H1 (cell line): ENCODE measurements around the gene CRLF3. TPM values are rescaled to one million over a fixed set of nuclear protein-coding genes. Genes with fewer than 3 reads are reported as not detected.

Experiments used
- MAFK ChIP-seq: IDR thresholded peaks from 2 replicates; pipeline ENCODE4 v1.6.1; 2012; ENCODE audit warnings: low read depth, mild to moderate bottlenecking, improper control_type of control experiment, low read length
- RXRA ChIP-seq: IDR thresholded peaks from 2 replicates; pipeline ENCODE4 v1.6.1; 2011; ENCODE audit warnings: low read depth, mild to moderate bottlenecking, low read length, moderate library complexity; ENCODE audit not compliant: insufficient read depth
- SP2 ChIP-seq: IDR thresholded peaks from 2 replicates; pipeline ENCODE4 v1.6.1; 2012; ENCODE audit warnings: mild to moderate bottlenecking, low read length, inconsistent platforms
- TAF1 ChIP-seq: IDR thresholded peaks from 2 replicates; pipeline ENCODE4 v1.6.1; 2011; ENCODE audit warnings: mild to moderate bottlenecking, low read depth, low read length
- TEAD4 ChIP-seq: IDR thresholded peaks from 2 replicates; pipeline ENCODE4 v1.6.1; 2012; ENCODE audit warnings: low read depth, low read length, inconsistent platforms, mixed read lengths
- polyA plus RNA-seq, 7 experiments: library from polyadenylated mRNA; depleted of rRNA in 3 of 7; stranded (reverse) in 5 of 7; unstranded in 2 of 7; fragments of >200 nt in 5 of 7; fragments of 200-250 nt in 2 of 7; gene quantifications; 1 replicate in 5 of 7; 2 replicates in 1 of 7; 4 replicates in 1 of 7; pipeline versions ENCODE4 v1.2.1 to v1.2.3, GENCODE V29; 2011 to 2013; ENCODE audit warnings: missing spikeins in 2 of 7, mixed read lengths in 2 of 7
- total RNA-seq: library from RNA; stranded (reverse); fragmentation: NEBNext Ultra II Directional; extraction: Animal tissue kit (Norgen Biotek cat#: 25700); gene quantifications from 2 replicates; pipeline ENCODE4 v1.2.1, GENCODE V29; 2021
- TF ChIP-seq, protein P1 (sequence below): fragments of 300-600 bp; sonication (generic); IDR thresholded peaks from 2 replicates; pipeline ENCODE4 v1.7.1; 2012; ENCODE audit warnings: low read length, moderate library complexity, mild to moderate bottlenecking, inconsistent platforms; ENCODE audit not compliant: insufficient replicate concordance

CRLF3 gene
- total and polyA plus RNA-seq, 2 of the 8 experiments (the other 6 are each of a cell fraction or from before 2014, with no cell fraction given), result 12.7 to 22.7 TPM

DNA sequence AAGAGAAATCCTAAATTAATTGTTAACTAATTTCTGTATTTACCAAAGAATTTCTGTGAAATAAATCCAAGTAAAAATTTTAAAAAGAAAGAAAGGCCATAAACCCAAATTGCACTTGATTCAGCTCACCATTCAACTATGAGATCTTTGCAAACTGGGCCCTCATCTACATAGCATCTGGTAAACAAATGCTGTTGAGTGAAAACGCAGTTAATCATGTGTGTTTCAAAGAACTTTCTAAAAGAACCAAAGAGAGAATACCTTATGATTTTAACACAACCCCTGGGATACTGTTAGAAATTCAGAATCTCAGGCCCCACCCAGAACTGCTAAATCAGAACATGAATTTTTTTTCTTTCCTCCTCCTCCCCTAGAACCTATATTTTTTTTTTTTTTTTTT is 16.6 kb downstream of the CRLF3 start (continued):
- TF ChIP-seq, protein P1, sequence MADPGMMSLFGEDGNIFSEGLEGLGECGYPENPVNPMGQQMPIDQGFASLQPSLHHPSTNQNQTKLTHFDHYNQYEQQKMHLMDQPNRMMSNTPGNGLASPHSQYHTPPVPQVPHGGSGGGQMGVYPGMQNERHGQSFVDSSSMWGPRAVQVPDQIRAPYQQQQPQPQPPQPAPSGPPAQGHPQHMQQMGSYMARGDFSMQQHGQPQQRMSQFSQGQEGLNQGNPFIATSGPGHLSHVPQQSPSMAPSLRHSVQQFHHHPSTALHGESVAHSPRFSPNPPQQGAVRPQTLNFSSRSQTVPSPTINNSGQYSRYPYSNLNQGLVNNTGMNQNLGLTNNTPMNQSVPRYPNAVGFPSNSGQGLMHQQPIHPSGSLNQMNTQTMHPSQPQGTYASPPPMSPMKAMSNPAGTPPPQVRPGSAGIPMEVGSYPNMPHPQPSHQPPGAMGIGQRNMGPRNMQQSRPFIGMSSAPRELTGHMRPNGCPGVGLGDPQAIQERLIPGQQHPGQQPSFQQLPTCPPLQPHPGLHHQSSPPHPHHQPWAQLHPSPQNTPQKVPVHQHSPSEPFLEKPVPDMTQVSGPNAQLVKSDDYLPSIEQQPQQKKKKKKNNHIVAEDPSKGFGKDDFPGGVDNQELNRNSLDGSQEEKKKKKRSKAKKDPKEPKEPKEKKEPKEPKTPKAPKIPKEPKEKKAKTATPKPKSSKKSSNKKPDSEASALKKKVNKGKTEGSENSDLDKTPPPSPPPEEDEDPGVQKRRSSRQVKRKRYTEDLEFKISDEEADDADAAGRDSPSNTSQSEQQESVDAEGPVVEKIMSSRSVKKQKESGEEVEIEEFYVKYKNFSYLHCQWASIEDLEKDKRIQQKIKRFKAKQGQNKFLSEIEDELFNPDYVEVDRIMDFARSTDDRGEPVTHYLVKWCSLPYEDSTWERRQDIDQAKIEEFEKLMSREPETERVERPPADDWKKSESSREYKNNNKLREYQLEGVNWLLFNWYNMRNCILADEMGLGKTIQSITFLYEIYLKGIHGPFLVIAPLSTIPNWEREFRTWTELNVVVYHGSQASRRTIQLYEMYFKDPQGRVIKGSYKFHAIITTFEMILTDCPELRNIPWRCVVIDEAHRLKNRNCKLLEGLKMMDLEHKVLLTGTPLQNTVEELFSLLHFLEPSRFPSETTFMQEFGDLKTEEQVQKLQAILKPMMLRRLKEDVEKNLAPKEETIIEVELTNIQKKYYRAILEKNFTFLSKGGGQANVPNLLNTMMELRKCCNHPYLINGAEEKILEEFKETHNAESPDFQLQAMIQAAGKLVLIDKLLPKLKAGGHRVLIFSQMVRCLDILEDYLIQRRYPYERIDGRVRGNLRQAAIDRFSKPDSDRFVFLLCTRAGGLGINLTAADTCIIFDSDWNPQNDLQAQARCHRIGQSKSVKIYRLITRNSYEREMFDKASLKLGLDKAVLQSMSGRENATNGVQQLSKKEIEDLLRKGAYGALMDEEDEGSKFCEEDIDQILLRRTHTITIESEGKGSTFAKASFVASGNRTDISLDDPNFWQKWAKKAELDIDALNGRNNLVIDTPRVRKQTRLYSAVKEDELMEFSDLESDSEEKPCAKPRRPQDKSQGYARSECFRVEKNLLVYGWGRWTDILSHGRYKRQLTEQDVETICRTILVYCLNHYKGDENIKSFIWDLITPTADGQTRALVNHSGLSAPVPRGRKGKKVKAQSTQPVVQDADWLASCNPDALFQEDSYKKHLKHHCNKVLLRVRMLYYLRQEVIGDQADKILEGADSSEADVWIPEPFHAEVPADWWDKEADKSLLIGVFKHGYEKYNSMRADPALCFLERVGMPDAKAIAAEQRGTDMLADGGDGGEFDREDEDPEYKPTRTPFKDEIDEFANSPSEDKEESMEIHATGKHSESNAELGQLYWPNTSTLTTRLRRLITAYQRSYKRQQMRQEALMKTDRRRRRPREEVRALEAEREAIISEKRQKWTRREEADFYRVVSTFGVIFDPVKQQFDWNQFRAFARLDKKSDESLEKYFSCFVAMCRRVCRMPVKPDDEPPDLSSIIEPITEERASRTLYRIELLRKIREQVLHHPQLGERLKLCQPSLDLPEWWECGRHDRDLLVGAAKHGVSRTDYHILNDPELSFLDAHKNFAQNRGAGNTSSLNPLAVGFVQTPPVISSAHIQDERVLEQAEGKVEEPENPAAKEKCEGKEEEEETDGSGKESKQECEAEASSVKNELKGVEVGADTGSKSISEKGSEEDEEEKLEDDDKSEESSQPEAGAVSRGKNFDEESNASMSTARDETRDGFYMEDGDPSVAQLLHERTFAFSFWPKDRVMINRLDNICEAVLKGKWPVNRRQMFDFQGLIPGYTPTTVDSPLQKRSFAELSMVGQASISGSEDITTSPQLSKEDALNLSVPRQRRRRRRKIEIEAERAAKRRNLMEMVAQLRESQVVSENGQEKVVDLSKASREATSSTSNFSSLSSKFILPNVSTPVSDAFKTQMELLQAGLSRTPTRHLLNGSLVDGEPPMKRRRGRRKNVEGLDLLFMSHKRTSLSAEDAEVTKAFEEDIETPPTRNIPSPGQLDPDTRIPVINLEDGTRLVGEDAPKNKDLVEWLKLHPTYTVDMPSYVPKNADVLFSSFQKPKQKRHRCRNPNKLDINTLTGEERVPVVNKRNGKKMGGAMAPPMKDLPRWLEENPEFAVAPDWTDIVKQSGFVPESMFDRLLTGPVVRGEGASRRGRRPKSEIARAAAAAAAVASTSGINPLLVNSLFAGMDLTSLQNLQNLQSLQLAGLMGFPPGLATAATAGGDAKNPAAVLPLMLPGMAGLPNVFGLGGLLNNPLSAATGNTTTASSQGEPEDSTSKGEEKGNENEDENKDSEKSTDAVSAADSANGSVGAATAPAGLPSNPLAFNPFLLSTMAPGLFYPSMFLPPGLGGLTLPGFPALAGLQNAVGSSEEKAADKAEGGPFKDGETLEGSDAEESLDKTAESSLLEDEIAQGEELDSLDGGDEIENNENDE, result no peak
- no peak for TF ChIP-seq RXRA
- TF ChIP-seq TAF1, result no peak
- TF ChIP-seq MAFK, result no peak
- TF ChIP-seq SP2, result no peak
- no peak for TF ChIP-seq TEAD4
